Parathyroid adenoma (tissue), 2 donors: Measurements from ENCODE around the gene ANKRD6.

Source experiments
- H2AFZ ChIP-seq: fragments of 300-600 bp; sonication (generic); one replicate; pipeline ENCODE4 v1.7.0; 2017; ENCODE audit warnings: antibody characterized with exemption, mild to moderate bottlenecking
- H3K27ac ChIP-seq: fragments of 300-600 bp; sonication (generic); one replicate; pipeline ENCODE4 v1.7.0; 2017
- H3K27me3 ChIP-seq: fragments of 300-600 bp; sonication (generic); one replicate; pipeline ENCODE4 v1.7.0; 2017; ENCODE audit warnings: low read length; ENCODE audit not compliant: control insufficient read depth, insufficient read depth
- H3K36me3 ChIP-seq: fragments of 300-600 bp; sonication (generic); one replicate; pipeline ENCODE4 v1.7.0; 2017; ENCODE audit warnings: low read length; ENCODE audit not compliant: control insufficient read depth, insufficient read depth
- H3K4me1 ChIP-seq: fragments of 300-600 bp; sonication (generic); one replicate; pipeline ENCODE4 v1.7.0; 2017; ENCODE audit warnings: control low read depth
- H3K4me2 ChIP-seq: fragments of 300-600 bp; sonication (generic); one replicate; pipeline ENCODE4 v1.7.0; 2017; ENCODE audit warnings: low read length
- H3K4me3 ChIP-seq: fragments of 300-600 bp; sonication (generic); one replicate; pipeline ENCODE4 v1.7.0; 2017; ENCODE audit warnings: low read depth, low read length
- H3K79me2 ChIP-seq: fragments of 300-600 bp; sonication (generic); one replicate; pipeline ENCODE4 v1.7.0; 2017; ENCODE audit warnings: control low read depth
- H3K9ac ChIP-seq: fragments of 300-600 bp; sonication (generic); one replicate; pipeline ENCODE4 v1.7.0; 2017; ENCODE audit warnings: mild to moderate bottlenecking
- H3K9me3 ChIP-seq: fragments of 300-600 bp; sonication (generic); one replicate; pipeline ENCODE4 v1.7.0; 2017; ENCODE audit warnings: low read length; ENCODE audit not compliant: control insufficient read depth
- TF ChIP-seq, protein P1 (sequence below): fragments of 300-600 bp; sonication (generic); IDR thresholded peaks from one replicate; pipeline ENCODE4 v1.7.0; 2017; ENCODE audit warnings: antibody characterized with exemption, mild to moderate bottlenecking
- donor health status: primary hyperparathyroidism.

ANKRD6 gene

GRCh38 chr6:89398762-89399525, 34.0 kb upstream of the ANKRD6 start:
- no peaks in the 10 kb centered on the region for H3K27me3 ChIP-seq
- no peaks in the 10 kb centered on the region for H3K4me1 ChIP-seq
- no peak overlapping the region for H3K27ac ChIP-seq
- H2AFZ ChIP-seq, result no peak overlapping the region
- H3K9me3 ChIP-seq, result no peaks in the 10 kb centered on the region
- H3K36me3 ChIP-seq, result no peaks in the 10 kb centered on the region
- peaks cover 2% of the 10 kb centered on the region for H3K79me2 ChIP-seq
- no peak overlapping the region for H3K9ac ChIP-seq
- H3K4me3 ChIP-seq, result no peak overlapping the region
- TF ChIP-seq, protein P1, sequence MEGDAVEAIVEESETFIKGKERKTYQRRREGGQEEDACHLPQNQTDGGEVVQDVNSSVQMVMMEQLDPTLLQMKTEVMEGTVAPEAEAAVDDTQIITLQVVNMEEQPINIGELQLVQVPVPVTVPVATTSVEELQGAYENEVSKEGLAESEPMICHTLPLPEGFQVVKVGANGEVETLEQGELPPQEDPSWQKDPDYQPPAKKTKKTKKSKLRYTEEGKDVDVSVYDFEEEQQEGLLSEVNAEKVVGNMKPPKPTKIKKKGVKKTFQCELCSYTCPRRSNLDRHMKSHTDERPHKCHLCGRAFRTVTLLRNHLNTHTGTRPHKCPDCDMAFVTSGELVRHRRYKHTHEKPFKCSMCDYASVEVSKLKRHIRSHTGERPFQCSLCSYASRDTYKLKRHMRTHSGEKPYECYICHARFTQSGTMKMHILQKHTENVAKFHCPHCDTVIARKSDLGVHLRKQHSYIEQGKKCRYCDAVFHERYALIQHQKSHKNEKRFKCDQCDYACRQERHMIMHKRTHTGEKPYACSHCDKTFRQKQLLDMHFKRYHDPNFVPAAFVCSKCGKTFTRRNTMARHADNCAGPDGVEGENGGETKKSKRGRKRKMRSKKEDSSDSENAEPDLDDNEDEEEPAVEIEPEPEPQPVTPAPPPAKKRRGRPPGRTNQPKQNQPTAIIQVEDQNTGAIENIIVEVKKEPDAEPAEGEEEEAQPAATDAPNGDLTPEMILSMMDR, result no peak
- no peak overlapping the region for H3K4me2 ChIP-seq

DNA sequence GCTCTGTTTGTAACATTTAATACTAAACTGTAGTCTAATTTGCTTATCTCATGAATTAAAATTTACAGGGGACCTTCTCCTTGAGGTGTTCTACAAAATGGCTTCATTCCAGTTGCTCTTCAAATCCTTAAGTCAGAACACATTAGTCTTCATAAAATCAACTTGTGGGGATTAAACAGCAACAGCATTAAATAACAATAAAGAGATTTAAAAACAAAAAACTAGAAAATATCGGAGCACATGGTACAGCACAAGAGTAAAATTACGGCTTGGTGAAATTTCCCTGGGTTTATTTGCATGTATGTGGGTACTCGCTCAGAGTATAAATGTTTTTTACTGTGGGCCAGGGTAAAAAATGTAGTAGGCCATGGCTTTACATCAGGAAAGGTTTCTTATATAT, 32.9 kb upstream of the ANKRD6 start:
- H3K4me2 ChIP-seq, result no peak overlapping the region
- H3K4me3 ChIP-seq, result no peak overlapping the region
- H3K27ac ChIP-seq, result no peak overlapping the region
- H3K4me1 ChIP-seq, result no peaks in the 10 kb centered on the region
- peaks cover 2% of the 10 kb centered on the region for H3K79me2 ChIP-seq
- H2AFZ ChIP-seq, result no peak overlapping the region
- no peaks in the 10 kb centered on the region for H3K36me3 ChIP-seq
- no peak overlapping the region for H3K9ac ChIP-seq
- H3K27me3 ChIP-seq, result no peaks in the 10 kb centered on the region
- TF ChIP-seq, protein P1, result no peak
- no peaks in the 10 kb centered on the region for H3K9me3 ChIP-seq

GRCh38 chr6:89400912-89401399, 32.0 kb upstream of the ANKRD6 start:
- Histone ChIP-seq H3K79me2 (peaks cover 2% of the 10 kb centered on the region), H3K27ac (no peak overlapping the region), H3K4me2 (no peak overlapping the region), H3K4me3 (no peak overlapping the region), H2AFZ (no peak overlapping the region), H3K27me3 (no peaks in the 10 kb centered on the region), H3K9me3 (no peaks in the 10 kb centered on the region), H3K9ac (no peak overlapping the region), H3K4me1 (no peaks in the 10 kb centered on the region), H3K36me3 (no peaks in the 10 kb centered on the region)
- TF ChIP-seq, protein P1, result no peak

DNA sequence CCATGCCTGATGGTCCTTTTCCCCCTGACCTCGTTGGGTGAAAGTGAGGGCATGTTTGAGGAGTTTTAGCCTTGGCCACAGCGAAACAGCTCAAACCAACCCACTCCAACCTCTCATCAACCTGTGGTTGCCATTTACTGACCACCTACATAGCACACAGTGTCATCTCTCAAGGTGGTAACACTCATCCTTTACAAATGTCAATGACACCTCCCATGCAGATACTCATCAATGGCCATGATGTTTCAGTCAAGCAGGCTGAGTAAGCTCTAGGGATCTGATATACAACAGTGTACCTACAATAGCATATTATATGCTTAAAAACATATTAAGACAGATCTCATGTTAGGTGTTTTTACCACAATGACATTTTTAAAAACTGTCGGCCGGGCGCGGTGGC, 30.2 kb upstream of the ANKRD6 start:
- H3K4me1 ChIP-seq, result no peaks in the 10 kb centered on the region
- peaks cover 2% of the 10 kb centered on the region for H3K79me2 ChIP-seq
- no peaks in the 10 kb centered on the region for H3K27me3 ChIP-seq
- no peaks in the 10 kb centered on the region for H3K36me3 ChIP-seq
- TF ChIP-seq, protein P1, result no peak
- H3K4me2 ChIP-seq, result no peak overlapping the region
- no peak overlapping the region for H2AFZ ChIP-seq
- no peak overlapping the region for H3K27ac ChIP-seq
- H3K4me3 ChIP-seq, result no peak overlapping the region
- H3K9me3 ChIP-seq, result no peaks in the 10 kb centered on the region
- H3K9ac ChIP-seq, result no peak overlapping the region

DNA sequence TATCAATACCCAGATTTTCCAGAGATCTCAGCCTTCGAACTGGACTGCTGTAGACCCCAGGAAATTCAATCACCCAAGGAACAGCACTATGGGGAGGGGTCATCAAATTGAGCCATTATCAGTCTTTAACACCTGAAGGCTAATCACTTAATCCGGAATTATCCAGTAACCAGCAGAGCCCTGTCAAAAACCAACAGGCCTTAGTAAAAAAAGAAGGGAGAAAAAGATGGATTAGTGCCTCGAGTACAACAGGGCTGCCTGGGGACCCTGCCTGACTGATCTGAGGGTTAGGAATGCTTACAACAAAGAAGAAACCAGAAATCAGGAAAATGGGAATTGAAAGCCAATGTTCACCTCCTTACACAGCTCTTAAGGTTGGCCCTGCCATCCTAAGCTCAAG, 28.4 kb upstream of the ANKRD6 start:
- TF ChIP-seq, protein P1, result no peak
- no peak overlapping the region for H3K9ac ChIP-seq
- H3K27me3 ChIP-seq, result no peaks in the 10 kb centered on the region
- no peaks in the 10 kb centered on the region for H3K36me3 ChIP-seq
- no peak overlapping the region for H3K4me3 ChIP-seq
- no peaks in the 10 kb centered on the region for H3K4me1 ChIP-seq
- H3K27ac ChIP-seq, result no peak overlapping the region
- no peak overlapping the region for H2AFZ ChIP-seq
- H3K79me2 ChIP-seq, result peaks cover 2% of the 10 kb centered on the region
- no peak overlapping the region for H3K4me2 ChIP-seq
- no peaks in the 10 kb centered on the region for H3K9me3 ChIP-seq
